K562 (cell line): ENCODE results near the gene ARID5B. TPM values are rescaled to one million over a fixed set of nuclear protein-coding genes. Genes with fewer than 3 reads are reported as not detected.

ENCODE experiments used
- ATAC-seq: fragments of 200-7000 bp; cut with Tn5 transposase; 3 replicates; pipeline ENCODE4 v1.9.1; 2020; ENCODE audit warnings: moderate library complexity
- BruUV-seq: library from RNA; stranded (reverse); fragments of 400-500 nt; replicated peaks from 2 replicates; lab custom pipeline; 2021; lab: Mats Ljungman, UMichigan
- CTCF ChIA-PET: fragments of 300-600 bp; formaldehyde crosslinking; extraction: SDS; loops from one replicate; lab custom pipeline; 2021; ENCODE audit warnings: low intra/inter-chr PET ratio; lab: Yijun Ruan, JAX
- POLR2A ChIA-PET: fragments of 300-600, 350-650 bp; sonication (Branson Sonifier 250); formaldehyde crosslinking; extraction: SDS; loops from one replicate; lab custom pipeline; 2021; ENCODE audit warnings: antibody characterized with exemption, inconsistent platforms; lab: Yijun Ruan, JAX
- DNase-seq, 4 experiments: peaks; one replicate each; pipeline versions ENCODE4 v3.0.0 to v3.0.0-alpha.2; 2011 to 2018; ENCODE audit warnings: low spot score in 3 of 4, mixed read lengths in 3 of 4; ENCODE audit errors: extremely low read depth in 1 of 4
- FAIRE-seq: peaks from 2 replicates; lab custom pipeline; 2011; peaks lifted over from hg19 to GRCh38; lab: Jason Lieb, UNC
- H2AFZ ChIP-seq: 2 replicates; pipeline ENCODE4 v1.6.0; 2011; ENCODE audit warnings: low read depth, low read length, control low read depth, inconsistent platforms
- H3K27ac ChIP-seq: fragments of 200-600 bp; 3 replicates; pipeline ENCODE4 v1.8.0; 2011; ENCODE audit warnings: low read depth, mild to moderate bottlenecking, control low read depth, inconsistent platforms, low read length, moderate library complexity, mixed read lengths; ENCODE audit errors: extremely low read depth
- H3K27me3 ChIP-seq, 2 experiments: fragments of 300-600 bp in 1 of 2; 2 replicates in 1 of 2; 3 replicates in 1 of 2; pipeline versions ENCODE4 v1.6.0 to v1.8.0; 2011; ENCODE audit warnings: inconsistent platforms in 2 of 2, low read length in 2 of 2, mild to moderate bottlenecking in 1 of 2, mixed read lengths in 1 of 2, moderate library complexity in 1 of 2; ENCODE audit not compliant: control insufficient read depth in 2 of 2, insufficient read depth in 2 of 2
- H3K36me3 ChIP-seq: fragments of 300-600 bp; 3 replicates; pipeline ENCODE4 v1.8.0; 2011; ENCODE audit warnings: mild to moderate bottlenecking, low read length, inconsistent platforms; ENCODE audit not compliant: control insufficient read depth, insufficient read depth
- H3K4me1 ChIP-seq, 2 experiments: fragments of 200-600 bp in 1 of 2; replicated peaks in 1 of 2; 2 replicates in 1 of 2; 3 replicates in 1 of 2; pipeline versions ENCODE4 v1.5.1 to v1.8.0; 2011; ENCODE audit warnings: inconsistent platforms in 2 of 2, low read length in 2 of 2, mild to moderate bottlenecking in 1 of 2, mixed read lengths in 1 of 2, moderate library complexity in 1 of 2; ENCODE audit not compliant: control insufficient read depth in 2 of 2, insufficient read depth in 2 of 2
- H3K4me2 ChIP-seq: 2 replicates; pipeline ENCODE4 v1.6.1; 2011; ENCODE audit warnings: low read length, control low read depth, inconsistent platforms, mixed read lengths; ENCODE audit not compliant: insufficient read depth
- H3K4me3 ChIP-seq: fragments of 200-600 bp; sonication (generic), shearing (Covaris generic); 2 replicates; pipeline ENCODE4 v1.5.1; 2016; ENCODE audit warnings: control low read depth, inconsistent platforms
- H3K79me2 ChIP-seq: fragments of 200-600 bp; 3 replicates; pipeline ENCODE4 v1.8.0; 2011; ENCODE audit warnings: low read length, inconsistent platforms; ENCODE audit not compliant: control insufficient read depth, insufficient read depth
- H3K9ac ChIP-seq, 2 experiments: 2 replicates each; pipeline versions ENCODE4 v1.6.0 to v1.6.1; 2011; ENCODE audit warnings: low read depth in 2 of 2, low read length in 2 of 2, control low read depth in 1 of 2, inconsistent platforms in 1 of 2, mild to moderate bottlenecking in 1 of 2, mixed read lengths in 1 of 2; ENCODE audit not compliant: insufficient read depth in 1 of 2
- H3K9me1 ChIP-seq: one replicate; pipeline ENCODE4 v1.6.0; 2011; ENCODE audit warnings: inconsistent platforms, mild to moderate bottlenecking, low read length, moderate library complexity; ENCODE audit not compliant: control insufficient read depth, insufficient read depth
- H3K9me3 ChIP-seq: replicated peaks from 2 replicates; pipeline ENCODE4 v1.5.1; 2011; ENCODE audit warnings: low read depth, low read length, inconsistent platforms; ENCODE audit not compliant: control insufficient read depth, insufficient read depth
- H4K20me1 ChIP-seq: replicated peaks from 2 replicates; pipeline ENCODE4 v1.6.1; 2011; ENCODE audit warnings: low read length, inconsistent platforms, mixed read lengths; ENCODE audit not compliant: control insufficient read depth, insufficient read depth
- BCL6 ChIP-seq: fragments of 250-450 bp; sonication (Bioruptor Pico); IDR thresholded peaks from 2 replicates; pipeline ENCODE4 v1.4.0; 2020
- BRD4 ChIP-seq: fragments of 200-600 bp; sonication (generic); IDR thresholded peaks from 2 replicates; pipeline ENCODE4 v1.6.1; 2017; ENCODE audit warnings: inconsistent platforms
- CBX8 ChIP-seq: fragments of 200-600 bp; sonication (generic); IDR thresholded peaks from 2 replicates; pipeline ENCODE4 v1.6.1; 2012; ENCODE audit warnings: borderline replicate concordance, mixed run types, low read depth, mild to moderate bottlenecking, moderate library complexity, mixed read lengths, low read length, control low read depth, inconsistent platforms; ENCODE audit not compliant: poor library complexity, severe bottlenecking; ENCODE audit errors: extremely low read depth
- E2F3 ChIP-seq: fragments of 250-450 bp; sonication (Bioruptor Pico); IDR thresholded peaks from 2 replicates; pipeline ENCODE4 v1.4.0; 2020; ENCODE audit warnings: mild to moderate bottlenecking
- OTX1 ChIP-seq: fragments of 450-650 bp; formaldehyde crosslinking; IDR thresholded peaks from 2 replicates; pipeline ENCODE4 v1.4.0; 2022; ENCODE audit warnings: mild to moderate bottlenecking
- PHF21A ChIP-seq: fragments of 450-650 bp; IDR thresholded peaks from 2 replicates; pipeline ENCODE4 v1.6.1; 2017; ENCODE audit warnings: low read depth, borderline replicate concordance
- SOX6 ChIP-seq: fragments of 450-650 bp; IDR thresholded peaks from 2 replicates; pipeline ENCODE4 v1.6.1; 2014; ENCODE audit warnings: mild to moderate bottlenecking
- TCFL5 ChIP-seq: fragments of 250-450 bp; sonication (Bioruptor Pico); conservative IDR thresholded peaks from 2 replicates; pipeline ENCODE4 v1.6.1; 2021; ENCODE audit warnings: mild to moderate bottlenecking, moderate library complexity, matching md5 sums
- ZBTB8A ChIP-seq: fragments of 450-650 bp; IDR thresholded peaks from 2 replicates; pipeline ENCODE4 v1.6.1; 2018; ENCODE audit warnings: mild to moderate bottlenecking, moderate library complexity; ENCODE audit not compliant: partially characterized antibody
- ZKSCAN1 ChIP-seq: fragments of 150-350 bp; IDR thresholded peaks from 2 replicates; pipeline ENCODE4 v1.6.1; 2016; ENCODE audit warnings: low read depth, low read length
- ZNF408 ChIP-seq: fragments of 250-450 bp; sonication (Bioruptor Pico); IDR thresholded peaks from 2 replicates; pipeline ENCODE4 v1.4.0; 2020; ENCODE audit warnings: low read depth, mild to moderate bottlenecking, moderate library complexity
- WGBS: fragments of 100-300 bp; shearing (Covaris generic); methylation state at CpG from one replicate; pipeline ENCODE4 v1.1.6; 2016; ENCODE audit warnings: low coverage, mixed read lengths; ENCODE audit not compliant: insufficient coverage; ENCODE audit errors: missing lambda C conversion rate; 5-methylcytosine and 5-hydroxymethylcytosine counted together
- in situ Hi-C: fragments of 300-500 bp; cut with MboI; formaldehyde crosslinking; loops from 4 replicates; pipeline ENCODE4 v1.15.0; 2018; ENCODE audit warnings: inconsistent platforms, mixed read lengths
- intact Hi-C: fragments of 100-400 bp; cut with micrococcal nuclease; formaldehyde crosslinking; loops from 2 replicates; pipeline ENCODE4 v1.14.2; 2022
- polyA plus RNA-seq, 8 experiments: library from polyadenylated mRNA; depleted of rRNA in 4 of 8; stranded (reverse) in 5 of 8; unstranded in 3 of 8; fragments of >200 nt; fragmentation: Nextera tagmentation in 2 of 8; fragmentation: Illumina TruSeq in 1 of 8; extraction: Ambion mirVana in 2 of 8; extraction: Trizol in 1 of 8; gene quantifications; 2 replicates each; pipeline versions ENCODE4 v1.2.1 to v1.2.3, GENCODE V29; 2011 to 2014; ENCODE audit warnings: inconsistent platforms in 1 of 8, missing spikeins in 1 of 8
- total RNA-seq, 7 experiments: library from RNA; depleted of rRNA in 6 of 7; stranded (reverse); fragments of >200 nt in 6 of 7; fragmentation: Illumina TruSeq in 2 of 7; extraction: Trizol in 2 of 7; gene quantifications; 2 replicates each; pipeline versions ENCODE4 v1.2.1 to v1.2.3, GENCODE V29; 2011 to 2021; ENCODE audit warnings: low replicate concordance in 1 of 7

ARID5B gene
- total and polyA plus RNA-seq, 9 of the 15 experiments (the other 6 are each of a cell fraction or from before 2014, with no cell fraction given) = 0.48 to 1.6 (median 0.80) TPM

DNA sequence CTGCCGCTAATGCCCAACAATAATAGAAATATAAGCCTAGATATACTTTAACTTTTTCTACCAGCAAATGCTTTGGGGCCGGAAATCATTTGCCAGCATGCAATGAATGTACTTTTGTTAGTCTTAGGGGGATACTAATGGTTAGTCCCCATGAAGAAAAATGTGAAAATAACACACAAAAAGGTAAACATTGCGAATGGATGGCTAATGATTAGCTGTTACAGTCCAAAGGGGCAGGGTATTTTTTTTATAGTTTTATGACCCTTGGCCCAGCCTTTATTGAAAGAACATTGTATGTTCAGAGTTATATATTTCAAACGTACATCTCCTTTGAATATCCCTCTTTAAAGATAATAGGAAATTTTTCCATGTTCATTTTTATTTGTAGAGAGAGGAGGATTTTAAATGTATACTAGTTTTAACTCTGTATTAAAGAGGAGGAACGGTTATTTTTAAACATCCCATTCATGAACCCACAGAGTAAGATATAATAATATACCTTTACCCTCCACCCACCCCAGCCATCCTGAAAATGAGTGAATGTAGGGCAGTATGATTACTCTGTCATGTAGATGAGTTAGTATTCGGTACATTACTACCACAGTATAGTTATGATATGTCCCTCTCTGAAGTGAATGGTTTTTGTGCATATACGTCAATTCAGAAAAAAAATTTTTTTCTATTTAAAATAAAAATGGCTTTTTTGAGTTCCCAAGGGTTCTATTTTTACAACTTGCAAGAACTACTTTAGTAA, 63.6 kb downstream of the ARID5B start:
- H3K9me3 ChIP-seq = no peaks in the 10 kb centered on the region
- intact Hi-C loops = no loop called here
- H3K4me2 ChIP-seq = no peak overlapping the region
- ATAC-seq (no peak), DNase-seq (no peak), FAIRE-seq (no peak)
- H3K9ac ChIP-seq = no peak overlapping the region
- no peaks in the 10 kb centered on the region; a peak in 2 of 5 replicates for H3K27me3 ChIP-seq
- no peaks in the 10 kb centered on the region for H3K4me1 ChIP-seq
- BruUV-seq = no TSS peak
- H3K9me1 ChIP-seq = peaks cover 3% of the 10 kb centered on the region
- no peak overlapping the region for H2AFZ ChIP-seq
- in situ Hi-C loops = no loop called here
- 20% methylated on average over 7 of the region's 7 CpGs for WGBS
- CTCF ChIA-PET = no interaction called here
- no peak overlapping the region for H3K4me3 ChIP-seq
- POLR2A ChIA-PET = no interaction called here
- no peaks in the 10 kb centered on the region for H4K20me1 ChIP-seq
- no peaks in the 10 kb centered on the region for H3K79me2 ChIP-seq
- no peaks in the 10 kb centered on the region for H3K36me3 ChIP-seq
- no peak overlapping the region for H3K27ac ChIP-seq
- TF ChIP-seq BCL6 (CRISPR knock-in tag) (no peak), OTX1 (CRISPR knock-in tag) (no peak), ZNF408 (CRISPR knock-in tag) (no peak), BRD4 (no peak), TCFL5 (no peak), ZBTB8A (no peak), SOX6 (no peak), ZKSCAN1 (no peak), CBX8 (no peak), PHF21A (no peak), E2F3 (CRISPR knock-in tag) (no peak)
